ENCODE measurements around the gene ZNF20. TPM values are rescaled to one million over a fixed set of nuclear protein-coding genes. Genes with fewer than 3 reads are reported as not detected.

The ZNF20 gene
- total and polyA plus RNA-seq, 7 donors = 2.2 to 9.9 (median 3.2) TPM

DNA sequence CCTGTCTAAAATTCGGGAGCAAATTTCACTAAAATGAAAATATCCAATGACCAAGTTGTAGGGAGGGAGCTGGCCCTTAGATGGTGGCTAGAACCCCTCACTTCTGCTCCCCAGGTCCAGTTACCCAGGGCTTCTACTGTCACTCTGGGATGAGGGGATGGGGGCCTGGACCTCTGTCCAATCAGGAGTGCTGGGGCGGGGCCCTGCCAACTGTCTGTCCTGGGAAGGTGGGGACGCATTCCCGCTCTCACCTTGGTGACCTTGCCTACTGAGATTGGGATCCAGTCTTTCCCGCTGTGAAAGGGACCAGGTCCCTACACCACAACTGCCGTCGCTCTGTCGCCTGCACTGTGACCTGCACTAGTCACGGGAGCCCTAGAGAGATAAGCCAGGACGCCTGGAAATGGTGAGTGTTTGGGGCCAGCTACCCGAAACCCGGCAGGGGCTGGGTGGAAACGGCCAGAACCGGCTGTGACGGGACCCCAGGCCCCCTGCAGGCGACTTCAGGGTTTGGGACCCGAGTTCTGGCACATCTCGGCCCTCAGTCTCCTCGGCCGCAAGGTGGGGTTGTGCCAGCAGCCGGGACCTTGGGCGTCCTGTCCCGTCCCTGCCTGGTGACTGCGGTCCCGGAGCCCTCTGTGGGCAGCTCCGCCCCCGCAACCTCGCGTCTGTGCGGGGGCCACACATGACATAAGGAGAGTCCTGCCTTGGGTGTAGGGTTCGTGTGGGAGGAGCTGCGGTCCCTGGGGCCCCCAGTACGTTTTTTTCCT lies 22.8 kb downstream of the ZNF20 start:
- DNase-seq = no peak
- no peak overlapping the region for H3K4me3 ChIP-seq
- H3K27ac ChIP-seq = no peak overlapping the region
- peaks cover 0 to 4% (median 0%) of the 10 kb centered on the region in 4 donors for H3K9me3 ChIP-seq
- TF ChIP-seq EP300 (IDR thresholded peaks at IDR 0.05) = no peak
- no peak for TF ChIP-seq POLR2A (IDR thresholded peaks at IDR 0.05)
- no peak for TF ChIP-seq POLR2AphosphoS5 (IDR thresholded peaks at IDR 0.05)
- TF ChIP-seq, protein P1, sequence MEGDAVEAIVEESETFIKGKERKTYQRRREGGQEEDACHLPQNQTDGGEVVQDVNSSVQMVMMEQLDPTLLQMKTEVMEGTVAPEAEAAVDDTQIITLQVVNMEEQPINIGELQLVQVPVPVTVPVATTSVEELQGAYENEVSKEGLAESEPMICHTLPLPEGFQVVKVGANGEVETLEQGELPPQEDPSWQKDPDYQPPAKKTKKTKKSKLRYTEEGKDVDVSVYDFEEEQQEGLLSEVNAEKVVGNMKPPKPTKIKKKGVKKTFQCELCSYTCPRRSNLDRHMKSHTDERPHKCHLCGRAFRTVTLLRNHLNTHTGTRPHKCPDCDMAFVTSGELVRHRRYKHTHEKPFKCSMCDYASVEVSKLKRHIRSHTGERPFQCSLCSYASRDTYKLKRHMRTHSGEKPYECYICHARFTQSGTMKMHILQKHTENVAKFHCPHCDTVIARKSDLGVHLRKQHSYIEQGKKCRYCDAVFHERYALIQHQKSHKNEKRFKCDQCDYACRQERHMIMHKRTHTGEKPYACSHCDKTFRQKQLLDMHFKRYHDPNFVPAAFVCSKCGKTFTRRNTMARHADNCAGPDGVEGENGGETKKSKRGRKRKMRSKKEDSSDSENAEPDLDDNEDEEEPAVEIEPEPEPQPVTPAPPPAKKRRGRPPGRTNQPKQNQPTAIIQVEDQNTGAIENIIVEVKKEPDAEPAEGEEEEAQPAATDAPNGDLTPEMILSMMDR (IDR thresholded peaks at IDR 0.05) = no peak
- intact Hi-C loops (cut with DNase I) = no loop called here
- no peaks in the 10 kb centered on the region for H3K27me3 ChIP-seq
- H3K36me3 ChIP-seq = peaks cover 0 to 9% (median 3%) of the 10 kb centered on the region in 4 donors
- 80 to 86% methylated on average over 33 of the region's 33 CpGs for WGBS, 2 donors
- no peaks in the 10 kb centered on the region for H3K4me1 ChIP-seq

GRCh38 chr19:12113121-12113520 lies 27.0 kb downstream of the ZNF20 start:
- H3K4me3 ChIP-seq = no peak overlapping the region
- peaks cover 9 to 23% (median 15%) of the 10 kb centered on the region in 4 donors for H3K36me3 ChIP-seq
- H3K27ac ChIP-seq = no peak overlapping the region
- H3K9me3 ChIP-seq = peaks cover 0 to 15% (median under 1%) of the 10 kb centered on the region in 4 donors
- intact Hi-C loops (cut with DNase I) = no loop called here
- H3K4me1 ChIP-seq = no peaks in the 10 kb centered on the region
- TF ChIP-seq EP300 (IDR thresholded peaks at IDR 0.05) (no peak), POLR2AphosphoS5 (IDR thresholded peaks at IDR 0.05) (no peak), POLR2A (IDR thresholded peaks at IDR 0.05) (no peak)
- TF ChIP-seq, protein P1 (IDR thresholded peaks at IDR 0.05) = no peak
- H3K27me3 ChIP-seq = no peaks in the 10 kb centered on the region
- 93 to 97% methylated on average over 5 of the region's 5 CpGs for WGBS, 2 donors
- no peak for DNase-seq

DNA sequence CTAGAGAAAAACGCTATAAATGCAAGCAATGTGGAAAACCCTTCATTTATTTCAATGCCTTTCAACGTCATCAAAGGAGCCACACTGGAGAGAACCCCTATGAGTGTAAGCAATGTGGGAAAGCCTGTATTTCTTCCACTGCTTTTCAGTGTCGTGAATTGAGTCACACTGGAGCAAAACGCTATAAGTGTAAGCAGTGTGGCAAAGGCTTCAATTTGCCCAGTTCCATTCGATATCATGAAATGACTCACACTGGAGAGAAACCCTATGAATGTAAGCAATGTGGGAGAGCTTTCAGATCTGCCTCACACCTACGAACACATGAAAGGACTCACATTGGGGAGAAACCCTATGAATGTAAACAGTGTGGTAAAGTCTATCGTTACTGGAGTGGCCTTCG lies 27.4 kb downstream of the ZNF20 start:
- Histone ChIP-seq H3K27me3 (no peaks in the 10 kb centered on the region), H3K27ac (no peak overlapping the region), H3K9me3 (peaks cover 0 to 15% (median under 1%) of the 10 kb centered on the region in 4 donors), H3K4me1 (no peaks in the 10 kb centered on the region), H3K36me3 (peaks cover 9 to 23% (median 15%) of the 10 kb centered on the region in 4 donors), H3K4me3 (no peak overlapping the region)
- WGBS, 2 donors = 87 to 89% methylated on average over 8 of the region's 8 CpGs
- intact Hi-C loops (cut with DNase I) = no loop called here
- no peak for DNase-seq
- TF ChIP-seq, protein P1 (IDR thresholded peaks at IDR 0.05) = no peak
- TF ChIP-seq EP300 (IDR thresholded peaks at IDR 0.05) = no peak
- TF ChIP-seq POLR2AphosphoS5 (IDR thresholded peaks at IDR 0.05) = no peak
- no peak for TF ChIP-seq POLR2A (IDR thresholded peaks at IDR 0.05)

- TF ChIP-seq POLR2AphosphoS5 (IDR thresholded peaks at IDR 0.05) = no peak
- TF ChIP-seq, protein P1 (IDR thresholded peaks at IDR 0.05) = no peak
- TF ChIP-seq POLR2A (IDR thresholded peaks at IDR 0.05) = no peak
- TF ChIP-seq EP300 (IDR thresholded peaks at IDR 0.05) = no peak
- Histone ChIP-seq H3K27ac (no peak overlapping the region), H3K9me3 (peaks cover 0 to 15% (median under 1%) of the 10 kb centered on the region in 4 donors), H3K4me3 (no peak overlapping the region), H3K27me3 (no peaks in the 10 kb centered on the region), H3K36me3 (peaks cover 9 to 23% (median 15%) of the 10 kb centered on the region in 4 donors), H3K4me1 (no peaks in the 10 kb centered on the region)
- intact Hi-C loops (cut with DNase I) = no loop called here
- WGBS, 2 donors = 95 to 96% methylated on average over 8 of the region's 8 CpGs
- no peak for DNase-seq
Observed at GRCh38 chr19:12111943-12112637, 28.1 kb downstream of the ZNF20 start.

Data from sigmoid colon (tissue), 7 donors.